ENCODE results near the gene CCDC192. TPM values are rescaled to one million over a fixed set of nuclear protein-coding genes. Genes with fewer than 3 reads are reported as not detected.
A peak's percentile ranks its signal among the peaks of the same experiment; 100 is the strongest.

The CCDC192 gene
- total RNA-seq, 2 donors from 2014 or later: 0.25 TPM; not detected in 1

GRCh38 chr5:127684726-127685467 lies 18.3 kb upstream of the CCDC192 start:
- no peaks in the 10 kb centered on the region for H3K36me3 Mint-ChIP-seq (ENCODE audit: insufficient read depth in 2 of 2)
- H3K9me3 Mint-ChIP-seq: no peaks in the 10 kb centered on the region
- H3K4me3 Mint-ChIP-seq: no peak overlapping the region
- ATAC-seq (replicated peaks in 1 of 2) (no peak), DNase-seq (no peak)
- no peaks in the 10 kb centered on the region for H3K4me1 Mint-ChIP-seq (ENCODE audit: low read depth)
- no peak overlapping the region for H3K27ac Mint-ChIP-seq
- H3K27me3 Mint-ChIP-seq (ENCODE audit: low read depth): no peaks in the 10 kb centered on the region

GRCh38 chr5:127685662-127686061 lies 17.5 kb upstream of the CCDC192 start:
- ATAC-seq (replicated peaks in 1 of 2) (no peak), DNase-seq (no peak)
- Mint-ChIP-seq H3K27ac (no peak overlapping the region), H3K36me3 (ENCODE audit: insufficient read depth in 2 of 2) (no peaks in the 10 kb centered on the region), H3K9me3 (no peaks in the 10 kb centered on the region), H3K27me3 (ENCODE audit: low read depth) (no peaks in the 10 kb centered on the region), H3K4me3 (no peak overlapping the region), H3K4me1 (ENCODE audit: low read depth) (no peaks in the 10 kb centered on the region)

- no peaks in the 10 kb centered on the region for H3K4me1 Mint-ChIP-seq (ENCODE audit: low read depth)
- H3K27me3 Mint-ChIP-seq (ENCODE audit: low read depth): no peaks in the 10 kb centered on the region
- H3K9me3 Mint-ChIP-seq: peaks cover 0 to 2% of the 10 kb centered on the region in 2 donors
- no peaks in the 10 kb centered on the region for H3K36me3 Mint-ChIP-seq (ENCODE audit: insufficient read depth in 2 of 2)
- ATAC-seq (replicated peaks in 1 of 2) (no peak), DNase-seq (no peak)
- no peak overlapping the region for H3K4me3 Mint-ChIP-seq
- H3K27ac Mint-ChIP-seq: no peak overlapping the region
These were observed 16.8 kb upstream of the CCDC192 start for GRCh38 chr5:127686424-127686823.

GRCh38 chr5:127694518-127695171 lies 8.5 kb upstream of the CCDC192 start:
- H3K9me3 Mint-ChIP-seq: peaks cover 0 to 2% of the 10 kb centered on the region in 2 donors
- no peaks in the 10 kb centered on the region for H3K27me3 Mint-ChIP-seq (ENCODE audit: low read depth)
- ATAC-seq (replicated peaks in 1 of 2): no peak
- no peak overlapping the region for H3K27ac Mint-ChIP-seq
- H3K4me1 Mint-ChIP-seq (ENCODE audit: low read depth): no peaks in the 10 kb centered on the region
- H3K4me3 Mint-ChIP-seq: no peak overlapping the region
- no peaks in the 10 kb centered on the region for H3K36me3 Mint-ChIP-seq (ENCODE audit: insufficient read depth in 2 of 2)
- DNase-seq: no peak

- H3K27me3 Mint-ChIP-seq (ENCODE audit: low read depth): no peaks in the 10 kb centered on the region
- no peak overlapping the region for H3K27ac Mint-ChIP-seq
- ATAC-seq (replicated peaks in 1 of 2): no peak
- H3K9me3 Mint-ChIP-seq: peaks cover 0 to 2% of the 10 kb centered on the region in 2 donors
- DNase-seq: no peak
- no peaks in the 10 kb centered on the region for H3K36me3 Mint-ChIP-seq (ENCODE audit: insufficient read depth in 2 of 2)
- H3K4me3 Mint-ChIP-seq: no peak overlapping the region
- no peaks in the 10 kb centered on the region for H3K4me1 Mint-ChIP-seq (ENCODE audit: low read depth)
These were observed 7.8 kb upstream of the CCDC192 start for GRCh38 chr5:127695346-127695745.

GRCh38 chr5:127696683-127697082 lies 6.5 kb upstream of the CCDC192 start:
- no peak for DNase-seq

GRCh38 chr5:127697894-127698600 lies 5.1 kb upstream of the CCDC192 start:
- H3K36me3 Mint-ChIP-seq (ENCODE audit: insufficient read depth in 2 of 2): no peaks in the 10 kb centered on the region
- no peak for DNase-seq
- no peak for ATAC-seq (replicated peaks in 1 of 2)
- no peak overlapping the region for H3K4me3 Mint-ChIP-seq
- no peaks in the 10 kb centered on the region for H3K9me3 Mint-ChIP-seq
- peaks cover 6% of the 10 kb centered on the region for H3K4me1 Mint-ChIP-seq (ENCODE audit: low read depth)
- no peak overlapping the region for H3K27ac Mint-ChIP-seq
- H3K27me3 Mint-ChIP-seq (ENCODE audit: low read depth): peaks cover 6% of the 10 kb centered on the region

More at GRCh38 chr5:127696683-127697082, 6.5 kb upstream of the CCDC192 start:
- Mint-ChIP-seq H3K4me1 (ENCODE audit: low read depth) (no peaks in the 10 kb centered on the region), H3K9me3 (no peaks in the 10 kb centered on the region), H3K36me3 (ENCODE audit: insufficient read depth in 2 of 2) (no peaks in the 10 kb centered on the region), H3K4me3 (no peak overlapping the region), H3K27ac (no peak overlapping the region), H3K27me3 (ENCODE audit: low read depth) (peaks cover 6% of the 10 kb centered on the region)
- no peak for ATAC-seq (replicated peaks in 1 of 2)

- Mint-ChIP-seq H3K4me1 (ENCODE audit: low read depth) (peaks cover 16% of the 10 kb centered on the region), H3K27ac (no peak overlapping the region), H3K36me3 (ENCODE audit: insufficient read depth in 2 of 2) (no peaks in the 10 kb centered on the region), H3K4me3 (no peak overlapping the region), H3K9me3 (no peaks in the 10 kb centered on the region), H3K27me3 (ENCODE audit: low read depth) (peaks cover 6% of the 10 kb centered on the region)
- DNase-seq (no peak), ATAC-seq (replicated peaks in 1 of 2) (no peak)
These were observed 3.8 kb upstream of the CCDC192 start for GRCh38 chr5:127699416-127699815.

- H3K9me3 Mint-ChIP-seq: no peaks in the 10 kb centered on the region
- peaks cover 19% of the 10 kb centered on the region for H3K4me1 Mint-ChIP-seq (ENCODE audit: low read depth)
- H3K36me3 Mint-ChIP-seq (ENCODE audit: insufficient read depth in 2 of 2): no peaks in the 10 kb centered on the region
- H3K4me3 Mint-ChIP-seq: no peak overlapping the region
- H3K27me3 Mint-ChIP-seq (ENCODE audit: low read depth): peaks cover 6% of the 10 kb centered on the region
- DNase-seq (no peak), ATAC-seq (replicated peaks in 1 of 2) (no peak)
- H3K27ac Mint-ChIP-seq: no peak overlapping the region
These were observed 2.9 kb upstream of the CCDC192 start for GRCh38 chr5:127700237-127700766.

GRCh38 chr5:127702434-127702833 lies 757 bp upstream of the CCDC192 start:
- H3K27ac Mint-ChIP-seq: no peak overlapping the region
- no peaks in the 10 kb centered on the region for H3K36me3 Mint-ChIP-seq (ENCODE audit: insufficient read depth in 2 of 2)
- peaks cover 26% of the 10 kb centered on the region for H3K4me1 Mint-ChIP-seq (ENCODE audit: low read depth)
- H3K27me3 Mint-ChIP-seq (ENCODE audit: low read depth): peaks cover 13% of the 10 kb centered on the region
- no peak for DNase-seq
- H3K9me3 Mint-ChIP-seq: no peaks in the 10 kb centered on the region
- no peak for ATAC-seq (replicated peaks in 1 of 2)
- no peak overlapping the region for H3K4me3 Mint-ChIP-seq

GRCh38 chr5:127705120-127705892 lies 2.1 kb downstream of the CCDC192 start:
- H3K27ac Mint-ChIP-seq: no peak overlapping the region
- no peaks in the 10 kb centered on the region for H3K9me3 Mint-ChIP-seq
- H3K36me3 Mint-ChIP-seq (ENCODE audit: insufficient read depth in 2 of 2): no peaks in the 10 kb centered on the region
- H3K27me3 Mint-ChIP-seq (ENCODE audit: low read depth): peaks cover 13% of the 10 kb centered on the region
- ATAC-seq (replicated peaks in 1 of 2): peak; percentile 58 to 70
- peak overlapping the region in 1 of 2 donors; percentile 37 for H3K4me3 Mint-ChIP-seq
- H3K4me1 Mint-ChIP-seq (ENCODE audit: low read depth): peaks cover 26% of the 10 kb centered on the region
- peak; percentile 10 to 11 for DNase-seq

- Mint-ChIP-seq H3K27ac (no peak overlapping the region), H3K4me1 (ENCODE audit: low read depth) (peaks cover 26% of the 10 kb centered on the region), H3K9me3 (no peaks in the 10 kb centered on the region), H3K27me3 (ENCODE audit: low read depth) (peaks cover 7% of the 10 kb centered on the region), H3K4me3 (no peak overlapping the region), H3K36me3 (ENCODE audit: insufficient read depth in 2 of 2) (no peaks in the 10 kb centered on the region)
- DNase-seq (no peak), ATAC-seq (replicated peaks in 1 of 2) (no peak)
These were observed 3.5 kb downstream of the CCDC192 start for GRCh38 chr5:127706691-127707090.
